WERI-Rb-1 (cell line): ENCODE results near the gene CPSF7.

Source experiments
- DNase-seq: peaks from one replicate; pipeline ENCODE4 v3.0.0-alpha.2; 2020
- H3K27ac ChIP-seq: fragments of 250-450 bp; sonication (Bioruptor Pico); 2 replicates; pipeline ENCODE4 v1.5.1; 2020; ENCODE audit warnings: mild to moderate bottlenecking, moderate library complexity
- H3K27me3 ChIP-seq: fragments of 250-450 bp; sonication (Bioruptor Pico); 2 replicates; pipeline ENCODE4 v1.5.1; 2021; ENCODE audit warnings: mild to moderate bottlenecking, low read depth, moderate library complexity; ENCODE audit not compliant: insufficient read depth, severe bottlenecking
- H3K36me3 ChIP-seq: fragments of 250-450 bp; sonication (Bioruptor Pico); 2 replicates; pipeline ENCODE4 v1.5.1; 2020; ENCODE audit warnings: mild to moderate bottlenecking, moderate library complexity
- H3K4me3 ChIP-seq: 2 replicates; pipeline ENCODE4 v1.5.1; 2011; ENCODE audit warnings: low read depth, mild to moderate bottlenecking, control low read depth, low read length
- H3K9me3 ChIP-seq: fragments of 250-450 bp; sonication (Bioruptor Pico); 2 replicates; pipeline ENCODE4 v1.5.1; 2021; ENCODE audit warnings: mild to moderate bottlenecking, moderate library complexity; ENCODE audit not compliant: severe bottlenecking
- TF ChIP-seq, protein P1 (sequence below): IDR thresholded peaks from 2 replicates; pipeline ENCODE4 v1.5.1; 2011; ENCODE audit warnings: low read depth, mild to moderate bottlenecking, control low read depth, inconsistent platforms, low read length

The CPSF7 gene

DNA sequence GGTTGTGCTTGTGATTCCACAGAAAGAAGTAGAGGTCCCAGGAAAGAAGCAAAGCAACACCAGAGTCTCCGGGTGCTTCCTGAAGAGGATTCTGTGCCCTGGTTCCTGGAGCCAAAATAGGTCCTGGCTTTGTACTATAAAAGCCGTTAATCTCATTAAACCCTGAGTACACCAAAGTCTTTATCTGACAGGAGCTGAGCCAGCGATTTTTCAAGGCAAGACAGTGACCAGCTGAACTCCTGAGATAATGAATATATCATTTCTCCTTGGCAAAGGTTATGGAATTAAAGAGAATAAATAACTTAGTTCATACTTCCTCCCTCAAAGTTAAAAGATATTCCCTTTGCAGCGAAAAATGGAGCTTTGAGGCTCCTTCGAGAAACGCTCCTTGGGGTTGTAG, 62.4 kb downstream of the CPSF7 start:
- Histone ChIP-seq H3K9me3 (peaks cover 5% of the 10 kb centered on the region), H3K27ac (peak overlapping the region; percentile 71), H3K27me3 (no peaks in the 10 kb centered on the region), H3K36me3 (peaks cover 88% of the 10 kb centered on the region), H3K4me3 (no peak overlapping the region)
- TF ChIP-seq, protein P1, sequence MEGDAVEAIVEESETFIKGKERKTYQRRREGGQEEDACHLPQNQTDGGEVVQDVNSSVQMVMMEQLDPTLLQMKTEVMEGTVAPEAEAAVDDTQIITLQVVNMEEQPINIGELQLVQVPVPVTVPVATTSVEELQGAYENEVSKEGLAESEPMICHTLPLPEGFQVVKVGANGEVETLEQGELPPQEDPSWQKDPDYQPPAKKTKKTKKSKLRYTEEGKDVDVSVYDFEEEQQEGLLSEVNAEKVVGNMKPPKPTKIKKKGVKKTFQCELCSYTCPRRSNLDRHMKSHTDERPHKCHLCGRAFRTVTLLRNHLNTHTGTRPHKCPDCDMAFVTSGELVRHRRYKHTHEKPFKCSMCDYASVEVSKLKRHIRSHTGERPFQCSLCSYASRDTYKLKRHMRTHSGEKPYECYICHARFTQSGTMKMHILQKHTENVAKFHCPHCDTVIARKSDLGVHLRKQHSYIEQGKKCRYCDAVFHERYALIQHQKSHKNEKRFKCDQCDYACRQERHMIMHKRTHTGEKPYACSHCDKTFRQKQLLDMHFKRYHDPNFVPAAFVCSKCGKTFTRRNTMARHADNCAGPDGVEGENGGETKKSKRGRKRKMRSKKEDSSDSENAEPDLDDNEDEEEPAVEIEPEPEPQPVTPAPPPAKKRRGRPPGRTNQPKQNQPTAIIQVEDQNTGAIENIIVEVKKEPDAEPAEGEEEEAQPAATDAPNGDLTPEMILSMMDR, result no peak
- DNase-seq, result peak; percentile 55

DNA sequence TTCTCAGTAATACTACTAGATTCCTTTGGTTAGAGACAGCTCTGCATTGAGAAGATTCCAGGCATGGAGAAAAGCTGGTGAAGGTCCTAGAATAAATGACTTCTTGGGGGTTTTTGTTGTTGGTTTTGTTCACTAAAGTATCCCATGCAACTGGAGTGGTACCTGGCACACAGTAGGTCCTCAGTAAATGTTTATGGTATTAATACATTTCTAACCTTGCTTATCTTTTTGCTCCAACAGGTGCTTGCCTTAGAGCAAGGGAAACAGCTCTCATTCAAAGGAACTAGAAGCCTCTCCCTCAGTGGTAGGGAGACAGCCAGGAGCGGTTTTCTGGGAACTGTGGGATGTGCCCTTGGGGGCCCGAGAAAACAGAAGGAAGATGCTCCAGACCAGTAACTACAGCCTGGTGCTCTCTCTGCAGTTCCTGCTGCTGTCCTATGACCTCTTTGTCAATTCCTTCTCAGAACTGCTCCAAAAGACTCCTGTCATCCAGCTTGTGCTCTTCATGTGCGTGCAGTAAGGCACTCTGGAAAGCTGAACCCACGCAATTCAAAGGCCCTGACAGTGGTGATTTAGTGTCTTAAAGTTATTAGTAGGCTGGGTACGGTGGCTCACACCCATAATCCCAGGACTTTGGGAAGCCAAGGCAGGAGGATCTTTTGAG, 65.6 kb downstream of the CPSF7 start:
- Histone ChIP-seq H3K27ac (no peak overlapping the region), H3K4me3 (no peak overlapping the region), H3K27me3 (no peaks in the 10 kb centered on the region), H3K36me3 (peaks cover 60% of the 10 kb centered on the region), H3K9me3 (no peaks in the 10 kb centered on the region)
- TF ChIP-seq, protein P1, result no peak
- no peak for DNase-seq

DNA sequence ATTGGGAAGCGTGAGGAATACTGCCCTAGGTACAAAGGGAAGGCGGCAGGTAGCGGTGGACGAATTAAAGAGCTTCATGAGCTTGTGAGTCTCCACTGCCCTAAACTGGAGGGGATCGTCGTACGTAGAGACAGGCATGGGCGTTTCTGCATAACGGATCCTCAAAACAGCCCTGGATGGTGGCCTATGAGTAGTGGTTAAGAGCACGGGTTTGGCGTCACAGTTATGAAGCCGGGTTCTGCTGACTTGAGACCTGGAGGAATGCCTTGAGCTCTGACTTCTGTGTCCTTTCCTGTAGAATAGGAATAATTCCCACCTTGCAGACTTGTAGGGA, 67.3 kb downstream of the CPSF7 start:
- Histone ChIP-seq H3K9me3 (no peaks in the 10 kb centered on the region), H3K4me3 (peak overlapping the region; percentile 91), H3K36me3 (peaks cover 44% of the 10 kb centered on the region), H3K27ac (peak overlapping the region; percentile 100), H3K27me3 (no peaks in the 10 kb centered on the region)
- peak; percentile 25 for DNase-seq
- TF ChIP-seq, protein P1, result no peak

DNA sequence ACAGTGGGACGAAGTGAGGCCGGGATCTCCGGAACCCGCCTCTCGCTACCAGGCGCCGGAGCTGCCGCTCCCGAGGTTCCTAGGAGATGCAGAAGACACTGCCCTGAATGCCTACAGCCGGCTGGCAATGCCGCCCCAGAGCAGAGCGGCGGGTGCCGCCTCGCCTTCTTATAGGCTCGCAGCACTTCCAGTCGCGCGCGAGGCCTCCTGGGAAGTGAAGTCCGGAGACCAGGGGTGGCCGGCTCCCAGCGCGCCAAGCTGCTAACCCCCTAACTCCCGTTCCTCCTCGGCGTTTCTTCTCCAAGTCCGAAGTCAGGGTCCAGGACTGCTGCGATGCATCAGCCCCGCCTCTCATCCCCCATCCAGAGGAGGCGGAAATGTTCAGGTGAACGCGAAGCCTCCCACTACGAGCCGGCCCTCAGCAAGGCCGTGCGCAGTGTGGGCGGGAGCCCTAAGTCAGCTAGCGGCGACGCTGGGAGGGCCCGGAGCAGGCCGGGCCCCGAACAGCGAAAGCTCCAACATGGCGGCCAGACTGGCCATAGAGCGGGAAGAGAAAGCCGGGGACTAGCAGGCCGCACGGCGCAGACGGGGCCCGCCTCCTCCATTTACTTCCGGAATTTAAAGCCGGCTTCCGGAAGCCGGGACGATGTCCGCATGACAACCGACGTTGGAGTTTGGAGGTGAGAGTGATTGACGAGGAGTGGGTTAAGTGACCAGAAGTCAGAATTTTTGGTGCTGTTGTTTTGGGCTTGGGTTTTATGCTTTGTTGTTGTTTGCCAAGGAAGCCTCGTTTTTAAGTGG, 67.8 kb downstream of the CPSF7 start, which contains the start of the genes CYB561A3 and TMEM138:
TSS of gene CYB561A3 (minus strand) at position 142 of the 801 bp plus-strand sequence. CDS start 5,169 bp downstream, outside the sequence.
TSS of gene TMEM138 (plus strand) at position 634 of the 801 bp plus-strand sequence. CDS start 2,017 bp downstream, outside the sequence.
- no peaks in the 10 kb centered on the region for H3K27me3 ChIP-seq
- H3K9me3 ChIP-seq, result no peaks in the 10 kb centered on the region
- peak within 1 kb of the TSS; percentile 100 for H3K27ac ChIP-seq
- peaks cover 40% of the 10 kb centered on the region for H3K36me3 ChIP-seq
- peak; percentile 94 for DNase-seq
- TF ChIP-seq, protein P1, result no peak
- H3K4me3 ChIP-seq, result peak within 1 kb of the TSS; percentile 91

DNA sequence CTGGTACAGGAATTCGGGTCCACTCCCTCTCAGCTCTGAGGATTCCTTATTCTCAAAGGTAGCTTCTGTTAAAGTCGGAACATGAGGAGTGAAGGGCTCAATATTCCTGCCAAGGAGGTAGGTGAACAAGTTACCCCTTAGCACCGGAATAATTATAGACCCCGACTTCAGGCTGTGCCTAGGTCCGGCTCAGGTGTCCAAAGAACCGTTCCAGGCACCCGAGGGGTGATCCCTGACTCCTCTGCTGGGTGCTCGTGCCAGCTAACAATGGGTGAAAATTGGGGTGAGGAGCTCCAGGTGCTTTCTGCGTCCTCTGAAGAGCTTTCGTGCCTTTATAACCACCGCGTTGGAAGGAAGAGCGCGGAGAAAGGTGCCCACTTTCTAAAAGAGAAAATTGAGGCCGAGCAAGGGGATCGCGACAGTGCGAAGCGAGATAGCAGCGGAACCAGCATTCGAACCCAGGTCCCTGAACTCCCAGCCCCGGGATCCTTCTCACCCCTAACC, 68.5 kb downstream of the CPSF7 start:
- Histone ChIP-seq H3K4me3 (peak overlapping the region; percentile 91), H3K9me3 (no peaks in the 10 kb centered on the region), H3K36me3 (peaks cover 33% of the 10 kb centered on the region), H3K27me3 (no peaks in the 10 kb centered on the region), H3K27ac (peak overlapping the region; percentile 100)
- TF ChIP-seq, protein P1, result no peak
- DNase-seq, result no peak
